Hindlimb muscle (tissue), 1 donor: Measurements from ENCODE around the gene GAPDH. TPM values are rescaled to one million over a fixed set of nuclear protein-coding genes. Genes with fewer than 3 reads are reported as not detected.
"Not testable (repeated sequence)": the region's sequence is repeated elsewhere in the genome, so short reads cannot be mapped to it uniquely, and the experiment has no call there.

Source experiments
- DNase-seq: peaks from one replicate; pipeline ENCODE4 v3.0.0-alpha.2; 2013
- polyA plus RNA-seq: library from polyadenylated mRNA; unstranded; fragments of 120-200 nt; gene quantifications from one replicate; pipeline ENCODE4 v1.2.1, GENCODE V29; 2013; ENCODE audit not compliant: insufficient read length

GAPDH gene
- polyA plus RNA-seq, 1 donor, result 5,261 TPM

DNA sequence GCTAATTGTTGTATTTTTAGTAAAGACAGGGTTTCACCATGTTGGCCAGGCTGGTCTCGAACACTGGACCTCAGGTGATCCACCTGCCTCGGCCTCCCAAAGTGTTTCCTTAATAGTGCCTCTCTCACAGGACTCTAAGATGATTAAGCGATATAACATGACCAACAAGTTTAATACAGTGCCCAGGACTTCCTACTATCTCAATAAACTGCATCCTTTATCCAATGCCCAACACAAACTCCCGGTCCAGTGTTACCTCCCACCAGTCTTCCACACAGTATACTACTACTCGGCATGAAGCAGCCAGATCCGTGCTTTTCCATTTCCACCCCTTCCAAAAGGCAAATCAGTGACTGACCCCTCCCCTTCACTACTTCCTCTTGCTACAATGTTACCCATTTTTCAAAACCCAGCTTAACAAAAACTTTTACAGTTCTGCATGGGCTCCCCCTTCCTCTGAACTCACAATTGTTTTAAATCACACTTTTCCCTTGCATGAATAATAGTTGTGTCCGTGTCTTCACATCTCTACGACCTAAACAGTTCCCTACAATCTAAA, 32.9 kb downstream of the GAPDH start:
- no peak for DNase-seq

DNA sequence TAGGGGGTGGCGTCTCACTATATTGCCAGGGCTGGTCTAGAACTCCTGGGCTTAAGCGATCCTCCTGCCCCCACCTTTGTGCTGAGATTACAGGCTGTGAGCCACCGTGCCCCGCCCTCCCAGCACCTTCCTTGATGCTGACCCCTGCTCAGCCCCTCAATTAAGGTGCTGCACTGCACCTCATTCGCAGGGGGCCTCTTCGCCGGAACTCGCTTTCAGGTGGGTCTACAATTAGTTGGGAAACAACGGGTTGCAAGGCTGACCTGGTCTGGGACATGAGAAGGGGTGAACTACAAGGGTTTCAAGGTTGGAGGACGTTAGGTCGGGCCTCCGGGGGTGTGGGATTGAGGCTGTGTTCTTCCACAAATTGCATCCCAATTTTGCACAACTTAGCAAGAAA, 35.0 kb downstream of the GAPDH start:
- DNase-seq, result no peak

- no peak for DNase-seq
These were observed 35.5 kb downstream of the GAPDH start for GRCh38 chr12:6569786-6570185.

DNA sequence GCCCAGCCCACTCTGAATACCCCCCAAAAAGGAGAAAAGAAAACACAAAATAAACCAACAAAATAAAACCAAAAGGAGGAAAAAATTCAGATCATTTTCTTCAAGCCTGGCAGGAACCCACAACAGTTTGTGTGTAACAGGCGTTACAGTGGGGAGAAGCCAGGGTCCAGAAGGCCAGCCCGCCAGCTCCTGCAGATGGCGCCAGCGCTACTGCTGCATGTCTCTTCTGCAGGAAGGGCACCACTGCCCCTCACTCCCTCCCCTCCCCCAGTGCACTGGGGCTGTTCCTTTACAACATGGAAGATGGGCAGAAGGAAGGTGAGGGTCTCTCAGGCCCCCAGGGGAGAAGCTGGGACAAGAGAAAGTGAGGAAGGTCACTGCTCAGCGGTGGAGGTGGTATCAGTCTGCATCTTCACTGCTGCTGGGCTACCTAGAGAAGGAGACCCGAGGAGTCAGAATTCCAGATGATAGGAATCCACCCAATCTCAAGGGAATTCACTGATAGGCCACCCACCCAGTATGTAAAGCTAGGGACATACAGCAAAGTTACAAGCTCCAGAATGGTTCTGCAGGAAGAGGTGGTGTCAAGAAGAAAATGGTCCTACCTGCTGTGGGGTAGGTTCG, 36.1 kb downstream of the GAPDH start:
- no peak for DNase-seq

GRCh38 chr12:6573001-6573400, 38.7 kb downstream of the GAPDH start:
- DNase-seq, result no peak

DNA sequence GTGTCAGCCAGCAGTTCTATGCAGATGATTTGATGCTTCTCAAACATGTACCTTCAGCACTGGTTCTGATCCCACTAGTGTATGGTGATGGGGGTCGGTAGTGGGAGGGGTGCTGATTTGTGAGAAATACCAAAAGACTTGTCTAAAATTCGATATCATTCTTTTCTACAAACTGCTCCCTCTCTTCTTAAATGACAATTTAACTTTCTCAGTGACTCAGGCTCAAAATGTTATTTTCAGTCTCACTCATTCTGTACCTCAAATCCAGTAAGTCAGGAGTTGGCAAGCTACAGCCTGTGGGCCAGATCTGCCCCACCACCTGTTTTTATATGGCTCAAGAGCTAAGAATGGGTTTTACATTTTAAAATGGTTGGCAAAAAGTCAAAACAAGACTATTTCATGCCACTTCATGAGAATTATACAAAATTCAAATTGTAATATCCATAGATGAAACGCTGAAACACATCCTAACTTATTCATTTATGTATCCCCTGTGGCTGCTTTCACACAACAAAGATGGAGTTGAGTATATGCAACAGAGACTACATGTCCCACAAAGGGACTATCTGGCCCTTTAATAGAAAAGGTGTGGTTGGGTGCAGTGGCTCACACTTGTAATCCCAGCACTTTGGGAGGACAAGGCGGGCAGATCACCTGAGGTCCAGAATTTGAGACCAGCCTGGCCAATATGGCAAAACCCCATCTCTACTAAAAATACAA, 40.4 kb downstream of the GAPDH start:
- no peak for DNase-seq

DNA sequence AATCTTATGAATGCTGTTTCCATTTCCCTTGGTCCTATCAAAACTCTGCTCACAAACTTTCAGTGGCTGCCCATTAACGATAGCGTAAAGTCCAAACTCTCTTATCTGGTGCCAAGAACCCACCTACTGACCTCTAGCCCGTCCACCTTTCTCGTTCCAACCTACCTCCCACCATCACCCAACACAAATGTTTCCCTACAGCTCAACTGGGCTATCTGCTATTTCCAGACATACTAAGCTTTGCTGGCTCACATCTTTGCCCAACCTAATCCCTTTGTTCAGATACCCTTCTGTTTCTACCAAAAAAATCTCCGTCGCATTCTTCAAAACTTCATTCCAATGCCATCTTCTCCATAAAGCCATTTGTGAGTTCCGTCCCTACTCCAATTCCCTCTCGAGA, 41.3 kb downstream of the GAPDH start:
- no peak for DNase-seq

- DNase-seq, result no peak
These were observed 47.9 kb downstream of the GAPDH start for GRCh38 chr12:6582196-6582595.

DNA sequence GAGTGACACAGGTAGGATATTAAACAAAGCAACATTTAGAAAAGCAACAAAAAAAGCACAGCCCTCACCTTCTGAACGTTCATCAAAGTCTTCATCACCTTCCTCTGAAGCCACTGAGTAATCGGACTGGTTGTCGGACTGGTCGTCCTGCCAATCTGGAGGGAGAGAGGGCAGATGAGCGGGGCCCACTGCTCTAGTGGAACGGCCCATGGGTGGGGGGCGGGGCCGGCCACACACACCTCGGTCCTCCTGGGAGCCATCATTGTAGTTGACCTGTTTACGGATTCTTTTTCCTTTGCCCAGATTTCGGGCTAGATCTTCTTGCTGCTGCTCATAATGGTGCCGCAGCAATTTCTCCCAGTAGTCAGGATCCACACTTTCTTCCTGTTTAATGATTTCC, 48.6 kb downstream of the GAPDH start:
- DNase-seq, result no peak

DNA sequence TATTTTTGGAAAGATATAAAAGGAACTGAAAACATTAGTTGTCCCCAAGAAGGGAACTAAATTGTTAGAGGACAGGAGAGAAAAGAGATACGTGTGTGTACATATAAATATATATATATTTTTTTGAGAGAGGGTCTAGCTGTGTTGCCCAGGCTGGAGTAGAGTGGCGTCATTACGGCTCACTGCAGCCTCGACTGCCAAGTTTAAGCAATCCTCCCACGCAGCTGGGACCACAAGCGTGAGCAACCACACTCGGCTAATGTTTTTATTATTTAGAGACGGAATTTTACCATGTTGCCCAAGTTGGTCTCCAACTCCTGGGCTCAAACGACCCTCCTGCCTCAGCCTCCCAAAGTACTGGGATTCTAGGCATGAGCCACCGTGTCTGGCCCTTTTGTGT, 50.0 kb downstream of the GAPDH start:
- no peak for DNase-seq

GRCh38 chr12:6586569-6586968, 52.3 kb downstream of the GAPDH start:
- DNase-seq, result not testable (repeated sequence)

Other genes starting within 250 kb of the GAPDH start
- 1.7 TPM for gene PLEKHG6, start 223.8 kb upstream of the GAPDH start, polyA plus RNA-seq
- gene TNFRSF1A, start 192.4 kb upstream of the GAPDH start, polyA plus RNA-seq, result 86.3 TPM
- gene SCNN1A, start 159.0 kb upstream of the GAPDH start, polyA plus RNA-seq, result 0.49 TPM
- 53.9 TPM for gene LTBR, start 150.4 kb upstream of the GAPDH start, polyA plus RNA-seq
- gene CD27, start 89.6 kb upstream of the GAPDH start, polyA plus RNA-seq, result 0.71 TPM
- gene TAPBPL, start 82.5 kb upstream of the GAPDH start, polyA plus RNA-seq, result 10.3 TPM
- gene VAMP1, start 63.8 kb upstream of the GAPDH start, polyA plus RNA-seq, result 11.9 TPM
- gene MRPL51, start 41.3 kb upstream of the GAPDH start, polyA plus RNA-seq, result 112 TPM
- gene NCAPD2, start 40.4 kb upstream of the GAPDH start, polyA plus RNA-seq, result 36.9 TPM
- gene IFFO1, start 21.5 kb downstream of the GAPDH start, polyA plus RNA-seq, result 41.0 TPM
- 25.7 TPM for gene NOP2, start 33.8 kb downstream of the GAPDH start, polyA plus RNA-seq
- gene CHD4, start 72.9 kb downstream of the GAPDH start, polyA plus RNA-seq, result 174 TPM
- 2.4 TPM for gene LPAR5, start 101.4 kb downstream of the GAPDH start, polyA plus RNA-seq
- 2.9 TPM for gene ACRBP, start 112.9 kb downstream of the GAPDH start, polyA plus RNA-seq
- gene ING4, start 128.6 kb downstream of the GAPDH start, polyA plus RNA-seq, result 47.6 TPM
- gene ZNF384, start 154.9 kb downstream of the GAPDH start, polyA plus RNA-seq, result 50.4 TPM
- gene PIANP, start 166.3 kb downstream of the GAPDH start, polyA plus RNA-seq, result 2.4 TPM
- gene COPS7A, start 189.5 kb downstream of the GAPDH start, polyA plus RNA-seq, result 65.7 TPM
- gene MLF2, start 218.6 kb downstream of the GAPDH start, polyA plus RNA-seq, result 134 TPM
- 373 TPM for gene PTMS, start 231.8 kb downstream of the GAPDH start, polyA plus RNA-seq
- 0.80 TPM for gene LAG3, start 238.0 kb downstream of the GAPDH start, polyA plus RNA-seq